Measurements from ENCODE around the gene PIGZ.
"Not testable (repeated sequence)": the region's sequence is repeated elsewhere in the genome, so short reads cannot be mapped to it uniquely, and the experiment has no call there.

Gene PIGZ

GRCh38 chr3:196947860-196948441 lies 20.7 kb downstream of the PIGZ start:
- no peak for DNase-seq

- DNase-seq = no peak
Observed at GRCh38 chr3:196947136-196947859, 21.3 kb downstream of the PIGZ start.

GRCh38 chr3:196944037-196944790 lies 24.4 kb downstream of the PIGZ start:
- DNase-seq = not testable (repeated sequence)

- no peak for DNase-seq
Observed at GRCh38 chr3:196942915-196943277, 25.7 kb downstream of the PIGZ start.

- DNase-seq = peak; percentile 100
Observed at GRCh38 chr3:196942226-196942914, 26.3 kb downstream of the PIGZ start, which contains the start of gene NCBP2. Gene NCBP2, minus strand, starts transcription at chr3:196942528. Its CDS starts 25 bp downstream, at chr3:196942503.

- DNase-seq = peak; percentile 72
Observed at GRCh38 chr3:196941729-196942225, 26.9 kb downstream of the PIGZ start.

- DNase-seq = no peak
Observed at GRCh38 chr3:196938576-196938975, 30.1 kb downstream of the PIGZ start.

- DNase-seq = no peak
Observed at GRCh38 chr3:196938124-196938523, 30.5 kb downstream of the PIGZ start.

- DNase-seq = no peak
Observed at GRCh38 chr3:196936288-196936687, 32.3 kb downstream of the PIGZ start.

GRCh38 chr3:196932600-196932999 lies 36.0 kb downstream of the PIGZ start:
- no peak for DNase-seq

GRCh38 chr3:196931828-196932587 lies 36.6 kb downstream of the PIGZ start:
- no peak for DNase-seq

- DNase-seq = no peak
Observed at GRCh38 chr3:196931157-196931556, 37.5 kb downstream of the PIGZ start.

- no peak for DNase-seq
Observed at GRCh38 chr3:196927571-196928453, 40.8 kb downstream of the PIGZ start.

- no peak for DNase-seq
Observed at GRCh38 chr3:196920733-196921132, 47.9 kb downstream of the PIGZ start.

- DNase-seq = no peak
Observed at GRCh38 chr3:196918968-196919367, 49.7 kb downstream of the PIGZ start.

- no peak for DNase-seq
Observed at GRCh38 chr3:196916995-196917394, 51.6 kb downstream of the PIGZ start.

- no peak for DNase-seq
Observed at GRCh38 chr3:196916221-196916620, 52.4 kb downstream of the PIGZ start.

- DNase-seq = no peak
Observed at GRCh38 chr3:196915375-196915774, 53.3 kb downstream of the PIGZ start.

GRCh38 chr3:196914866-196915265 lies 53.8 kb downstream of the PIGZ start:
- DNase-seq = no peak

GRCh38 chr3:196903740-196904139 lies 64.9 kb downstream of the PIGZ start:
- no peak for DNase-seq

- no peak for DNase-seq
Observed at GRCh38 chr3:196902296-196902695, 66.3 kb downstream of the PIGZ start.

Measured in stimulated activated CD4-positive, alpha-beta T cell treated with anti-CD3 and anti-CD28 coated beads, Interleukin-1b, Interleukin-23, amount 100 ng/mL, for 48 hours (primary cell).